ENCODE data around the gene HS1BP3.

GRCh38 chr2:20596973-20597859 is 53.7 kb downstream of the HS1BP3 start:
- TF ChIP-seq CTCF (IDR thresholded peaks at IDR 0.05 in 4 of 5, conservative IDR thresholded peaks at IDR 0.05 in 1 of 5), result no peak
- TF ChIP-seq POLR2A (IDR thresholded peaks at IDR 0.05), result no peak

Data from gastrocnemius medialis (tissue), 4 donors.